Embryonic facial prominence (tissue), 1 donor: ENCODE data around the gene SNX30.

ENCODE experiments used
- DNase-seq: peaks from one replicate; pipeline ENCODE4 v3.0.0-alpha.2; 2016; ENCODE audit errors: extremely low spot score

Gene SNX30

GRCh38 chr9:112783551-112783954 is 33.0 kb downstream of the SNX30 start:
- no peak for DNase-seq

- DNase-seq: no peak
These were observed 33.6 kb downstream of the SNX30 start for GRCh38 chr9:112784020-112784785.

GRCh38 chr9:112785986-112786385 is 35.4 kb downstream of the SNX30 start:
- no peak for DNase-seq

- DNase-seq: no peak
These were observed 36.4 kb downstream of the SNX30 start for GRCh38 chr9:112786829-112787520.

- DNase-seq: no peak
These were observed 37.4 kb downstream of the SNX30 start for GRCh38 chr9:112787978-112788377.

GRCh38 chr9:112789473-112789872 is 38.9 kb downstream of the SNX30 start:
- no peak for DNase-seq

GRCh38 chr9:112789891-112790774 is 39.6 kb downstream of the SNX30 start:
- DNase-seq: no peak

GRCh38 chr9:112792670-112793069 is 42.1 kb downstream of the SNX30 start:
- DNase-seq: no peak

GRCh38 chr9:112793213-112793810 is 42.8 kb downstream of the SNX30 start:
- DNase-seq: no peak

- DNase-seq: no peak
These were observed 44.2 kb downstream of the SNX30 start for GRCh38 chr9:112794731-112795130.

- DNase-seq: no peak
These were observed 45.4 kb downstream of the SNX30 start for GRCh38 chr9:112795921-112796320.

GRCh38 chr9:112796485-112796884 is 45.9 kb downstream of the SNX30 start:
- DNase-seq: no peak

GRCh38 chr9:112809351-112809848 is 58.8 kb downstream of the SNX30 start:
- DNase-seq: no peak

GRCh38 chr9:112809906-112810305 is 59.3 kb downstream of the SNX30 start:
- DNase-seq: no peak

- no peak for DNase-seq
These were observed 60.3 kb downstream of the SNX30 start for GRCh38 chr9:112810696-112811490.

- DNase-seq: no peak
These were observed 61.0 kb downstream of the SNX30 start for GRCh38 chr9:112811518-112811917.

GRCh38 chr9:112815868-112816267 is 65.3 kb downstream of the SNX30 start:
- DNase-seq: no peak

- DNase-seq: no peak
These were observed 67.3 kb downstream of the SNX30 start for GRCh38 chr9:112817860-112818203.

GRCh38 chr9:112819635-112820496 is 69.3 kb downstream of the SNX30 start:
- DNase-seq: peak; percentile 20

GRCh38 chr9:112820881-112821280 is 70.3 kb downstream of the SNX30 start:
- DNase-seq: no peak
